CD4-positive, alpha-beta memory T cell (primary cell): ENCODE measurements around the gene CSF2RB. TPM values are rescaled to one million over a fixed set of nuclear protein-coding genes. Genes with fewer than 3 reads are reported as not detected.
A peak's percentile ranks its signal among the peaks of the same experiment; 100 is the strongest.

ENCODE experiments used
- CTCF ChIA-PET: fragments of 350-600 bp; sonication (Branson Sonifier 250); formaldehyde crosslinking; loops from one replicate; lab custom pipeline; 2021; ENCODE audit warnings: inconsistent platforms; ENCODE audit not compliant: partially characterized antibody; lab: Charles Lee
- POLR2A ChIA-PET: fragments of 350-600 bp; sonication (Branson Sonifier 250); formaldehyde crosslinking; loops from one replicate; lab custom pipeline; 2021; ENCODE audit not compliant: partially characterized antibody; lab: Charles Lee
- DNase-seq, 5 donors: peaks; one replicate each; pipeline versions ENCODE4 v3.0.0 to v3.0.0-alpha.2; 2020 to 2022; ENCODE audit warnings: mixed read lengths in 1 of 5
- H3K27ac ChIP-seq: one replicate; pipeline ENCODE4 v1.7.0; 2013; ENCODE audit warnings: low read depth, low read length
- H3K27me3 ChIP-seq: 2 replicates; pipeline ENCODE4 v1.7.0; 2013; ENCODE audit warnings: mild to moderate bottlenecking, low read length, moderate library complexity; ENCODE audit not compliant: insufficient read depth
- H3K36me3 ChIP-seq: 2 replicates; pipeline ENCODE4 v1.7.0; 2013; ENCODE audit warnings: mild to moderate bottlenecking, low read length, moderate library complexity; ENCODE audit not compliant: insufficient read depth
- H3K4me1 ChIP-seq: 2 replicates; pipeline ENCODE4 v1.7.0; 2013; ENCODE audit warnings: mild to moderate bottlenecking, low read length, moderate library complexity; ENCODE audit not compliant: insufficient read depth
- H3K4me3 ChIP-seq, 2 donors: one replicate each; pipeline ENCODE4 v1.7.0; 2013; ENCODE audit warnings: low read length in 2 of 2, mild to moderate bottlenecking in 1 of 2
- H3K9me3 ChIP-seq, 2 donors: one replicate each; pipeline ENCODE4 v1.7.0; 2013; ENCODE audit warnings: low read length in 2 of 2, control low read depth in 1 of 2; ENCODE audit not compliant: control insufficient read depth in 1 of 2
- H3K27ac Mint-ChIP-seq, 7 donors: one replicate each; pipeline ENCODE4 v1.8.0; 2020 to 2021; ENCODE audit warnings: mixed read lengths in 7 of 7, mild to moderate bottlenecking in 6 of 7, inconsistent platforms in 3 of 7, moderate library complexity in 3 of 7
- H3K27me3 Mint-ChIP-seq, 2 donors: one replicate each; pipeline ENCODE4 v1.8.0; 2020 to 2021; ENCODE audit warnings: mixed read lengths in 2 of 2
- H3K36me3 Mint-ChIP-seq, 2 donors: one replicate each; pipeline ENCODE4 v1.8.0; 2020 to 2021; ENCODE audit warnings: mixed read lengths in 2 of 2, inconsistent platforms in 1 of 2, mild to moderate bottlenecking in 1 of 2
- H3K4me1 Mint-ChIP-seq, 4 donors: one replicate each; pipeline ENCODE4 v1.8.0; 2020 to 2021; ENCODE audit warnings: mixed read lengths in 4 of 4, mild to moderate bottlenecking in 1 of 4
- H3K4me3 Mint-ChIP-seq, 8 donors: one replicate each; pipeline ENCODE4 v1.8.0; 2020 to 2021; ENCODE audit warnings: mixed read lengths in 8 of 8, mild to moderate bottlenecking in 7 of 8, moderate library complexity in 6 of 8, inconsistent platforms in 3 of 8
- H3K9me3 Mint-ChIP-seq, 8 donors: one replicate each; pipeline ENCODE4 v1.8.0; 2020 to 2021; ENCODE audit warnings: mixed read lengths in 8 of 8, mild to moderate bottlenecking in 5 of 8, inconsistent platforms in 3 of 8, moderate library complexity in 1 of 8
- intact Hi-C: fragments of 100-400 bp; cut with micrococcal nuclease; formaldehyde crosslinking; loops from one replicate; pipeline ENCODE4 v1.15.1; 2023
- polyA plus RNA-seq, 2 donors: library from polyadenylated mRNA; unstranded; fragments of 300-500 nt; fragmentation: Illumina TruSeq; gene quantifications; one replicate each; pipeline ENCODE4 v1.2.3, GENCODE V29; 2021
- total RNA-seq, 2 experiments: library from RNA; stranded (reverse); gene quantifications; one replicate each; pipeline ENCODE4 v1.2.3, GENCODE V29; 2021

Gene CSF2RB
- total and polyA plus RNA-seq, 4 experiments from 2014 or later: 0.34 to 1.2 (median 1.2) TPM; not detected in 1

DNA sequence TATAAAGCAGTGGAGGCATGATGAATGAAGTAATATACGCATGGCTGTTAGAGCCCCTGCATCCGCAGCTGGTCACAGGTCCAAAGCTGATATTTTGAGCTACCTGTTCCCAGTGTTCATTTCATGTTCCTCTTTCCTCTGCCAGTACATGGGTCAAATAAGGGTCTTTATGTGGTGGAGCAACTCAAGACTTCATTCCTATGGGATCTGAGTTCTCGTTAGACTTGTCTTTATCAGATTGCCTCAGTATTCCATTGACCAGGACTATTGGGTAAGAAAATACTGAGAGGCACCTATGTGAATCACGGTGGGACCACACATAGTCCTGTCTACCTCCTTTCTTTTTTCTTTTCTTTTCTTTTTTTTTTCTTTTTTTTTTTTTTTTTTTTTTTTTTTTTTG is 27.4 kb upstream of the CSF2RB start:
- POLR2A ChIA-PET: interaction anchor here (0.6 to 2.7 kb wide), 4 partner anchors 12 to 91 kb away, joined by 3 to 18 read pairs (median 14); partner anchors contain the start of gene NCF4
- no peak overlapping the region for H3K4me3 Mint-ChIP-seq
- CTCF ChIA-PET: interaction anchor here (1.2 to 5.4 kb wide), 5 partner anchors 12 to 92 kb away, joined by 5 to 48 read pairs (median 7); no protein-coding TSS in a partner anchor
- H3K27ac ChIP-seq: no peak overlapping the region
- H3K4me1 ChIP-seq: peaks cover 21% of the 10 kb centered on the region
- peaks cover 7 to 8% (median 7%) of the 10 kb centered on the region in 4 donors for H3K4me1 Mint-ChIP-seq
- intact Hi-C loops: no loop called here
- peak overlapping the region in 1 of 7 donors; percentile 16 for H3K27ac Mint-ChIP-seq
- H3K9me3 Mint-ChIP-seq: peaks cover 4 to 28% (median 21%) of the 10 kb centered on the region in 8 donors
- no peak for DNase-seq
- peaks cover 0 to 2% of the 10 kb centered on the region in 2 donors for H3K27me3 Mint-ChIP-seq
- H3K36me3 Mint-ChIP-seq: peaks cover 6 to 7% of the 10 kb centered on the region in 2 donors
- no peaks in the 10 kb centered on the region for H3K36me3 ChIP-seq
- H3K9me3 ChIP-seq: peaks cover 4 to 14% of the 10 kb centered on the region in 2 donors
- H3K4me3 ChIP-seq: no peak overlapping the region
- no peaks in the 10 kb centered on the region for H3K27me3 ChIP-seq

DNA sequence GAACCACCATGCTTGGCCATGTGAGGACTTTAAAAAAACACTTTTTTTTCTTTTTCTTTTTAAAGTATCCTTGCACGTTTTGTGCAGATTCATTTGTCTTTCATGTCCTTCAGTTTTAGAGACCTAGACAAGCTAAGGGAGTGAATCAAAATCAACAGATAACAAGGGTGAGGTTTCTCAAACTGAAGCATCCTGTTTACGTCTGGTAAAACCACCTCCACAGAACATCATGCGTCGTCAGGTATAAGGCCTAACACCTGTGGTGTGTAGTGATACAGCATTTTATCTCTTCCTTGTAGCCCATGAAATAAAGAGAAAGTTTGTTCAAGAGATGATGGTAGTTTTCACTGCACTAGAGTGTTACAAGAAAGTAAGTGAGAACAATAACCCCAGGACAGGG is 26.3 kb upstream of the CSF2RB start:
- Histone ChIP-seq H3K36me3 (no peaks in the 10 kb centered on the region), H3K9me3 (peaks cover 0 to 8% of the 10 kb centered on the region in 2 donors), H3K27ac (no peak overlapping the region), H3K4me3 (no peak overlapping the region), H3K27me3 (no peaks in the 10 kb centered on the region), H3K4me1 (peaks cover 21% of the 10 kb centered on the region)
- H3K27me3 Mint-ChIP-seq: peaks cover 0 to 2% of the 10 kb centered on the region in 2 donors
- POLR2A ChIA-PET: interaction anchor here (1.0 to 2.7 kb wide), 5 partner anchors 10 to 276 kb away, joined by 4 to 18 read pairs (median 13); partner anchors contain the start of gene NCF4
- intact Hi-C loops: no loop called here
- peak in 4 of 5 donors; percentile 35 to 72 (median 52) for DNase-seq
- peak overlapping the region; percentile 22 to 92 (median 85) for H3K27ac Mint-ChIP-seq
- peaks cover 0 to 17% (median 11%) of the 10 kb centered on the region in 8 donors for H3K9me3 Mint-ChIP-seq
- H3K36me3 Mint-ChIP-seq: no peaks in the 10 kb centered on the region
- peaks cover 4 to 8% (median 7%) of the 10 kb centered on the region in 4 donors for H3K4me1 Mint-ChIP-seq
- CTCF ChIA-PET: interaction anchor here (1.2 to 5.4 kb wide), 5 partner anchors 13 to 90 kb away, joined by 5 to 48 read pairs (median 7); no protein-coding TSS in a partner anchor
- H3K4me3 Mint-ChIP-seq: peak overlapping the region in 4 of 8 donors; percentile 18 to 61 (median 56)

DNA sequence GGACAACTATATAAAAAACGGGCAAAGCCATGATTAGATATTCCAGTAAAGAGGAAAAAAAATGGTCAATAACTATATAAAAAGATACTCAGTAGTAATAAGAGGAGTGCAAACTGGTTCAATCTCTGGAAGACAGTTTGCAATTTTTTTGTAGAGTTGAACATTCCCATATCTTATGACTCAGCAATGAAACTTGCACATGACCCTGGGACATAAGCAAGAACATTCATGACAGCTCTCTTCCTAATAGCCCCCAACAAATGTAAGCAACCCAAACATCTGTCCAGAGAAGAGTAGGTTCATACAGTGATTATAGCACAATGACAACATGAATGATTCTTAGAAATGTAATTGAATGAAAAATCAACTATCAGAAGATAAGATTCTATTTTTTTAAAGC is 21.8 kb upstream of the CSF2RB start:
- Histone ChIP-seq H3K9me3 (peaks cover 0 to 3% of the 10 kb centered on the region in 2 donors), H3K27me3 (no peaks in the 10 kb centered on the region), H3K27ac (no peak overlapping the region), H3K36me3 (no peaks in the 10 kb centered on the region), H3K4me1 (peaks cover 12% of the 10 kb centered on the region), H3K4me3 (no peak overlapping the region)
- ChIA-PET POLR2A (interaction anchor here (1.1 kb wide), 1 partner anchor 11 kb away, joined by 3 read pairs; no protein-coding TSS in a partner anchor), CTCF (interaction anchor here (1.1 to 1.6 kb wide), 3 partner anchors 9 to 35 kb away, joined by 3 to 5 read pairs (median 4); no protein-coding TSS in a partner anchor)
- intact Hi-C loops: no loop called here
- Mint-ChIP-seq H3K4me1 (peaks cover 4 to 8% (median 7%) of the 10 kb centered on the region in 4 donors), H3K27ac (peak overlapping the region in 1 of 7 donors; percentile 22), H3K36me3 (peaks cover 0 to 7% of the 10 kb centered on the region in 2 donors), H3K4me3 (no peak overlapping the region), H3K9me3 (peaks cover 0 to 12% (median 9%) of the 10 kb centered on the region in 8 donors), H3K27me3 (peaks cover 0 to 2% of the 10 kb centered on the region in 2 donors)
- no peak for DNase-seq

DNA sequence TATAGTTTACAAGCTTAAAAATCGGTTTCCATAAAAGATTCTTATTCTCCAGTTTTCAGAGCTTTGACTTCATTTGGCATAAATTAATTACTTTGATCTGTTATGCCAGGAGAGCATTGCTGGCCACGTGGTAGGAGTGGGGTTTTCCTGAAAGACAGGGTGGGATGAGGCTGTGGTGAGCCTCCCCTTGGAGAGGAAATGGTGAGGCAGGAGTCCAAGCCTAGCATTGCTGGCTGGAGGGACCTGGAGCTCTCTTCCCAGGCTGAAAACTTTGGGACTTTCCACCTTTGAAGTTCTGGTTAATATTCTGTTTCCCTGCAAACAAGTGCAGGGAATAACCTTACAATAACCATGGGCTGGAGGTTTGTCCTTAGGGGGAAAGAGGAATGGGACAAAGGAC is 21.1 kb upstream of the CSF2RB start:
- H3K27me3 Mint-ChIP-seq: peaks cover 2 to 5% of the 10 kb centered on the region in 2 donors
- no peak overlapping the region for H3K27ac ChIP-seq
- ChIA-PET CTCF (interaction anchor here (1.4 to 2.0 kb wide), 3 partner anchors 10 to 85 kb away, joined by 3 to 5 read pairs (median 5); no protein-coding TSS in a partner anchor), POLR2A (interaction anchor here (1.1 kb wide), 1 partner anchor 10 kb away, joined by 3 read pairs; no protein-coding TSS in a partner anchor)
- peaks cover 0 to 7% of the 10 kb centered on the region in 2 donors for H3K36me3 Mint-ChIP-seq
- no peak overlapping the region for H3K4me3 Mint-ChIP-seq
- H3K27me3 ChIP-seq: no peaks in the 10 kb centered on the region
- peaks cover 0 to 3% of the 10 kb centered on the region in 2 donors for H3K9me3 ChIP-seq
- H3K9me3 Mint-ChIP-seq: peaks cover 3 to 12% (median 9%) of the 10 kb centered on the region in 8 donors
- intact Hi-C loops: no loop called here
- peaks cover 2 to 5% (median 3%) of the 10 kb centered on the region in 4 donors for H3K4me1 Mint-ChIP-seq
- no peak for DNase-seq
- no peak overlapping the region for H3K4me3 ChIP-seq
- peaks cover 7% of the 10 kb centered on the region for H3K4me1 ChIP-seq
- H3K36me3 ChIP-seq: no peaks in the 10 kb centered on the region
- peak overlapping the region in 1 of 7 donors; percentile 58 for H3K27ac Mint-ChIP-seq

DNA sequence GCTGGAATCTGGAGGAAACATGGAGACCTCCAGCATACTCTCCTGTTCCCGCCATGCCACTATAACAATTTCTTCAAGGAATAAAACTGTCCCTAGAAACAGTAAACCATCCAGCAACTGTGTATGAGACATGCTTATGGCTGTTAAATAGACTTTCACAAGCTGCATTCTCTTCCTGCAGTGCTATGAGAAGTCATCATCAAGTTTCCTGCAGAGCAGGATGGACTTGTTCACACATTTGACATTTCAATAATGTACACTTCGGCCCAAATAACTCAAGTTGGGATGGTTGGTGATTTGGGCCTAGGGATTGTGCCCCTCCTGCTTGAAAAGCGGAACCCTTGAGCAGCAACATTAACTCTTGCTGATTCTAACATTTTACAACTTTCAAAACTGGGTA is 20.2 kb upstream of the CSF2RB start:
- Mint-ChIP-seq H3K9me3 (peaks cover 3 to 16% (median 10%) of the 10 kb centered on the region in 8 donors), H3K4me3 (no peak overlapping the region), H3K36me3 (peaks cover 0 to 7% of the 10 kb centered on the region in 2 donors), H3K27ac (no peak overlapping the region), H3K4me1 (no peaks in the 10 kb centered on the region), H3K27me3 (peaks cover 3 to 4% of the 10 kb centered on the region in 2 donors)
- ChIA-PET CTCF (interaction anchor here (1.0 to 2.0 kb wide), 2 partner anchors 37 to 84 kb away, joined by 3 to 5 read pairs; no protein-coding TSS in a partner anchor), POLR2A (no interaction called here)
- no peak overlapping the region for H3K27ac ChIP-seq
- H3K36me3 ChIP-seq: no peaks in the 10 kb centered on the region
- no peaks in the 10 kb centered on the region for H3K27me3 ChIP-seq
- H3K9me3 ChIP-seq: peaks cover 0 to 3% of the 10 kb centered on the region in 2 donors
- no peaks in the 10 kb centered on the region for H3K4me1 ChIP-seq
- DNase-seq: no peak
- H3K4me3 ChIP-seq: no peak overlapping the region
- intact Hi-C loops: no loop called here

DNA sequence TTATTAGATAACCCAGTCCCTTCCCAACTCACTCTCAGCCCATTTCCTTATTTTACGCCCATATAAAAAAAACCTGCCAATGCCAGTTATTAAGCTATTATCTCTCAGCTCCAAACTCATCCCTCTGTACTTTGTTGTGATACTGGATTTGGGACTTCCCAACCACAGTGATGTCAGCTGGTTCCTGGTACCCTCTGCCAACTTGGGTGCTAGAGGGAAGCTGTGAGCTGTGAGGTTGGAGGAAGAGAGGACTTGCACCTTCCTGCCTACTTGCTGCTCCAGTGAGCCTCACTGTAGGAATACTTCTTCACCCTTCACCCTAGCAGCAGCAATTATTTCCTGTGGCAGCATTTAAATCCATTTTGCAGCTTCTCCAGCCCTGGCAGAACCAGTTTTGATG is 19.2 kb upstream of the CSF2RB start:
- intact Hi-C loops: no loop called here
- POLR2A ChIA-PET: no interaction called here

DNA sequence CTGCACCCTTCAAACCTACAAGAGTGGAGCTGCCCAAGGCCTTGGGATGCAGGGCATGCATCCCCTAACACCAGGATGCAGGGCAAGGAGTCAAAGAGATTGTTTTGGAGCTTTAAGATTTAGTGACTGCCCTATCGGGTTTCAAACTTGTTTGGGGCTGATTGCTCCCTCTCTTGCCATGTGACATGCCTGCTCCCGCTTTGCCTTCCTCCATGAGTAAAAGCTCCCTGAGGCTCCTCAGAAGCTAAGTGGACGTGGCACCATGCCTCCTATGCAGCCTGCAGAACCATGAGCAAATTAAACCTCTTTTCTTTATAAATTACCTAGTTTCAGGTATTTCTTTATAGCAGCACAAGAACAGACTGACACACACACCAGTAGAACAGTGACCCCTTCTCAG is 15.8 kb upstream of the CSF2RB start:
- Mint-ChIP-seq H3K9me3 (peaks cover 3 to 22% (median 13%) of the 10 kb centered on the region in 8 donors), H3K27me3 (peaks cover 7 to 16% of the 10 kb centered on the region in 2 donors), H3K27ac (no peak overlapping the region), H3K36me3 (peaks cover 0 to 7% of the 10 kb centered on the region in 2 donors), H3K4me1 (peaks cover 0 to 8% (median 5%) of the 10 kb centered on the region in 4 donors), H3K4me3 (no peak overlapping the region)
- intact Hi-C loops: no loop called here
- no peaks in the 10 kb centered on the region for H3K27me3 ChIP-seq
- POLR2A ChIA-PET: interaction anchor here (0.7 kb wide), 1 partner anchor 10 kb away, joined by 4 read pairs; no protein-coding TSS in a partner anchor
- peaks cover 0 to 3% of the 10 kb centered on the region in 2 donors for H3K9me3 ChIP-seq
- CTCF ChIA-PET: no interaction called here
- no peaks in the 10 kb centered on the region for H3K36me3 ChIP-seq
- no peaks in the 10 kb centered on the region for H3K4me1 ChIP-seq
- H3K27ac ChIP-seq: no peak overlapping the region
- H3K4me3 ChIP-seq: no peak overlapping the region
- no peak for DNase-seq

More for the DNA sequence above, 19.2 kb upstream of the CSF2RB start:
- CTCF ChIA-PET: interaction anchor here (2.0 kb wide), 1 partner anchor 83 kb away, joined by 5 read pairs; no protein-coding TSS in a partner anchor
- H3K4me3 ChIP-seq: no peak overlapping the region
- H3K27ac ChIP-seq: no peak overlapping the region
- no peaks in the 10 kb centered on the region for H3K4me1 Mint-ChIP-seq
- H3K9me3 ChIP-seq: peaks cover 0 to 3% of the 10 kb centered on the region in 2 donors
- H3K9me3 Mint-ChIP-seq: peaks cover 3 to 16% (median 10%) of the 10 kb centered on the region in 8 donors
- no peak for DNase-seq
- no peaks in the 10 kb centered on the region for H3K27me3 ChIP-seq
- H3K4me3 Mint-ChIP-seq: no peak overlapping the region
- peaks cover 6 to 7% of the 10 kb centered on the region in 2 donors for H3K27me3 Mint-ChIP-seq
- no peaks in the 10 kb centered on the region for H3K4me1 ChIP-seq
- no peak overlapping the region for H3K27ac Mint-ChIP-seq
- H3K36me3 ChIP-seq: no peaks in the 10 kb centered on the region
- peaks cover 0 to 7% of the 10 kb centered on the region in 2 donors for H3K36me3 Mint-ChIP-seq
